HepG2 (cell line): Measurements from ENCODE around the gene OTOG. TPM values are rescaled to one million over a fixed set of nuclear protein-coding genes. Genes with fewer than 3 reads are reported as not detected.

Experiments used
- ATAC-seq: fragments of 200-7000 bp; cut with Tn5 transposase; 3 replicates; pipeline ENCODE4 v1.9.1; 2020; ENCODE audit warnings: mild to moderate bottlenecking, moderate library complexity
- BruUV-seq: library from RNA; stranded (reverse); fragments of 400-500 nt; replicated peaks from 2 replicates; lab custom pipeline; 2021; lab: Mats Ljungman, UMichigan
- CTCF ChIA-PET: fragments of 300-600 bp; formaldehyde crosslinking; extraction: SDS; loops from one replicate; lab custom pipeline; 2021; ENCODE audit warnings: low total read pairs, inconsistent platforms, low intra/inter-chr PET ratio; lab: Yijun Ruan, JAX
- POLR2A ChIA-PET: fragments of 350-600 bp; sonication (Branson Sonifier 250); formaldehyde crosslinking; loops from one replicate; lab custom pipeline; 2020; ENCODE audit warnings: antibody characterized with exemption, inconsistent platforms; lab: Yijun Ruan, JAX
- DNase-seq: peaks from one replicate; pipeline ENCODE4 v3.0.0-alpha.2; 2015; ENCODE audit warnings: low spot score
- FAIRE-seq: peaks from 3 replicates; lab custom pipeline; 2011; peaks lifted over from hg19 to GRCh38; lab: Jason Lieb, UNC
- H2AFZ ChIP-seq: one replicate; pipeline ENCODE4 v1.6.1; 2011; ENCODE audit warnings: low read length, inconsistent platforms
- H3K27ac ChIP-seq: fragments of 300-600 bp; 3 replicates; pipeline ENCODE4 v1.8.0; 2011; ENCODE audit warnings: mixed run types, mild to moderate bottlenecking, mixed read lengths, low read length, inconsistent platforms; ENCODE audit not compliant: insufficient read depth; ENCODE audit errors: extremely low read length
- H3K27me3 ChIP-seq, 2 experiments: fragments of 200-600 bp in 1 of 2; 2 replicates in 1 of 2; 3 replicates in 1 of 2; pipeline versions ENCODE4 v1.6.0 to v1.8.0; 2011; ENCODE audit warnings: low read length in 2 of 2, mild to moderate bottlenecking in 2 of 2, moderate library complexity in 2 of 2, inconsistent platforms in 1 of 2; ENCODE audit not compliant: insufficient read depth in 2 of 2, control insufficient read depth in 1 of 2
- H3K36me3 ChIP-seq, 2 experiments: fragments of 200-600 bp in 1 of 2; replicated peaks in 1 of 2; 2 replicates in 1 of 2; 3 replicates in 1 of 2; pipeline versions ENCODE4 v1.5.1 to v1.8.0; 2011; ENCODE audit warnings: low read length in 2 of 2, inconsistent platforms in 1 of 2; ENCODE audit not compliant: insufficient read depth in 2 of 2, control insufficient read depth in 1 of 2
- H3K4me1 ChIP-seq: 2 replicates; pipeline ENCODE4 v1.5.1; 2012; ENCODE audit warnings: low read length, inconsistent platforms; ENCODE audit not compliant: insufficient read depth
- H3K4me2 ChIP-seq: 2 replicates; pipeline ENCODE4 v1.6.0; 2011; ENCODE audit warnings: low read depth, low read length, inconsistent platforms
- H3K4me3 ChIP-seq, 3 experiments: fragments of 200-600 bp in 1 of 3; sonication (generic), shearing (Covaris generic) in 1 of 3; replicated peaks in 1 of 3; 2 replicates each; pipeline ENCODE4 v1.5.1; 2011 to 2016; ENCODE audit warnings: low read length in 3 of 3, inconsistent platforms in 2 of 3, low read depth in 2 of 3, mild to moderate bottlenecking in 2 of 3, control low read depth in 1 of 3, mixed read lengths in 1 of 3; ENCODE audit not compliant: insufficient read depth in 1 of 3
- H3K79me2 ChIP-seq: one replicate; pipeline ENCODE4 v1.6.1; 2011; ENCODE audit warnings: low read length, inconsistent platforms; ENCODE audit not compliant: insufficient read depth
- H3K9ac ChIP-seq: 2 replicates; pipeline ENCODE4 v1.6.0; 2011; ENCODE audit warnings: mild to moderate bottlenecking, low read depth, low read length, inconsistent platforms; ENCODE audit not compliant: insufficient read depth
- H3K9me3 ChIP-seq: 2 replicates; pipeline ENCODE4 v1.5.1; 2012; ENCODE audit warnings: mild to moderate bottlenecking, low read length
- H4K20me1 ChIP-seq: 2 replicates; pipeline ENCODE4 v1.6.0; 2011; ENCODE audit warnings: inconsistent platforms, mild to moderate bottlenecking, low read length, moderate library complexity; ENCODE audit not compliant: insufficient read depth
- ETV6 ChIP-seq: sonication (generic); formaldehyde crosslinking; conservative IDR thresholded peaks from 2 replicates; pipeline ENCODE4 v1.4.0; 2020; ENCODE audit warnings: missing genetic modification reagents
- HOXA3 ChIP-seq: sonication (generic); formaldehyde crosslinking; IDR thresholded peaks from 2 replicates; pipeline ENCODE4 v1.5.0; 2020; ENCODE audit warnings: missing genetic modification reagents
- HOXA7 ChIP-seq: sonication (generic); formaldehyde crosslinking; IDR thresholded peaks from 2 replicates; pipeline ENCODE4 v1.8.1; 2022; ENCODE audit warnings: mild to moderate bottlenecking, missing genetic modification reagents, moderate library complexity
- IRX3 ChIP-seq: sonication (generic); formaldehyde crosslinking; IDR thresholded peaks from 2 replicates; pipeline ENCODE4 v1.8.1; 2023; ENCODE audit warnings: mild to moderate bottlenecking, low read depth, missing genetic modification reagents, borderline replicate concordance
- ISL2 ChIP-seq: sonication (generic); formaldehyde crosslinking; IDR thresholded peaks from 2 replicates; pipeline ENCODE4 v1.5.0; 2020; ENCODE audit warnings: missing genetic modification reagents
- MAFK ChIP-seq, 2 experiments: IDR thresholded peaks in 1 of 2; conservative IDR thresholded peaks in 1 of 2; 2 replicates each; pipeline ENCODE4 v1.6.1; 2011; ENCODE audit warnings: improper control_type of control experiment in 2 of 2, low read length in 2 of 2
- MLXIP ChIP-seq: sonication (generic); formaldehyde crosslinking; IDR thresholded peaks from 2 replicates; pipeline ENCODE4 v1.9.0; 2021; ENCODE audit warnings: missing genetic modification reagents, borderline replicate concordance
- MZF1 ChIP-seq: sonication (generic); formaldehyde crosslinking; IDR thresholded peaks from 2 replicates; pipeline ENCODE4 v1.8.1; 2023; ENCODE audit warnings: mild to moderate bottlenecking, missing genetic modification reagents, borderline replicate concordance
- NFYB ChIP-seq: sonication (generic); formaldehyde crosslinking; IDR thresholded peaks from 2 replicates; pipeline ENCODE4 v1.4.0; 2020; ENCODE audit warnings: missing genetic modification reagents
- SKI ChIP-seq: fragments of 450-650 bp; IDR thresholded peaks from one replicate; pipeline ENCODE4 v1.6.1; 2018; ENCODE audit warnings: mild to moderate bottlenecking; ENCODE audit not compliant: partially characterized antibody
- TFAP4 ChIP-seq: sonication (generic); IDR thresholded peaks from 2 replicates; pipeline ENCODE4 v1.6.1; 2016; ENCODE audit warnings: low read depth, borderline replicate concordance
- WGBS: methylation state at CpG from one replicate; pipeline ENCODE4 v1.1.6; 2017; ENCODE audit warnings: low lambda C conversion rate; 5-methylcytosine and 5-hydroxymethylcytosine counted together
- in situ Hi-C: cut with HindIII; loops from 2 replicates; pipeline ENCODE4 v1.10.0; 2017; ENCODE audit warnings: low pct_unique_long_range_greater_than_20kb; ENCODE audit not compliant: extremely low pct_ligation_motif_present
- intact Hi-C: fragments of 100-400 bp; cut with micrococcal nuclease; formaldehyde crosslinking; loops from one replicate; pipeline ENCODE4 v1.10.0; 2022; ENCODE audit not compliant: unreplicated experiment
- polyA plus RNA-seq, 8 experiments: library from polyadenylated mRNA; depleted of rRNA in 3 of 8; stranded (reverse) in 7 of 8; unstranded in 1 of 8; fragments of >200 nt; fragmentation: Illumina TruSeq in 4 of 8; extraction: Trizol in 4 of 8; gene quantifications; 2 replicates each; pipeline versions ENCODE4 v1.2.1 to v1.2.3, GENCODE V29; 2011 to 2016; ENCODE audit warnings: low read depth in 4 of 8, missing spikeins in 1 of 8, mixed read lengths in 1 of 8; ENCODE audit not compliant: insufficient read depth in 1 of 8
- total RNA-seq, 5 experiments: library from RNA; depleted of rRNA; stranded (reverse); fragments of >200 nt; fragmentation: Illumina TruSeq; extraction: Trizol; gene quantifications; 2 replicates each; pipeline ENCODE4 v1.2.3, GENCODE V29; 2016; ENCODE audit warnings: low read depth in 1 of 5
- TF ChIP-seq, protein P1 (sequence below): IDR thresholded peaks from 2 replicates; pipeline ENCODE4 v1.6.1; 2016; ENCODE audit warnings: mild to moderate bottlenecking
- TF ChIP-seq, protein P2 (sequence below): sonication (generic); formaldehyde crosslinking; IDR thresholded peaks from 2 replicates; pipeline ENCODE4 v1.4.0; 2020; ENCODE audit warnings: missing genetic modification reagents, borderline replicate concordance

OTOG gene
- total and polyA plus RNA-seq, 2 of the 13 experiments (the other 11 are each of a cell fraction or from before 2014, with no cell fraction given), result not detected

DNA sequence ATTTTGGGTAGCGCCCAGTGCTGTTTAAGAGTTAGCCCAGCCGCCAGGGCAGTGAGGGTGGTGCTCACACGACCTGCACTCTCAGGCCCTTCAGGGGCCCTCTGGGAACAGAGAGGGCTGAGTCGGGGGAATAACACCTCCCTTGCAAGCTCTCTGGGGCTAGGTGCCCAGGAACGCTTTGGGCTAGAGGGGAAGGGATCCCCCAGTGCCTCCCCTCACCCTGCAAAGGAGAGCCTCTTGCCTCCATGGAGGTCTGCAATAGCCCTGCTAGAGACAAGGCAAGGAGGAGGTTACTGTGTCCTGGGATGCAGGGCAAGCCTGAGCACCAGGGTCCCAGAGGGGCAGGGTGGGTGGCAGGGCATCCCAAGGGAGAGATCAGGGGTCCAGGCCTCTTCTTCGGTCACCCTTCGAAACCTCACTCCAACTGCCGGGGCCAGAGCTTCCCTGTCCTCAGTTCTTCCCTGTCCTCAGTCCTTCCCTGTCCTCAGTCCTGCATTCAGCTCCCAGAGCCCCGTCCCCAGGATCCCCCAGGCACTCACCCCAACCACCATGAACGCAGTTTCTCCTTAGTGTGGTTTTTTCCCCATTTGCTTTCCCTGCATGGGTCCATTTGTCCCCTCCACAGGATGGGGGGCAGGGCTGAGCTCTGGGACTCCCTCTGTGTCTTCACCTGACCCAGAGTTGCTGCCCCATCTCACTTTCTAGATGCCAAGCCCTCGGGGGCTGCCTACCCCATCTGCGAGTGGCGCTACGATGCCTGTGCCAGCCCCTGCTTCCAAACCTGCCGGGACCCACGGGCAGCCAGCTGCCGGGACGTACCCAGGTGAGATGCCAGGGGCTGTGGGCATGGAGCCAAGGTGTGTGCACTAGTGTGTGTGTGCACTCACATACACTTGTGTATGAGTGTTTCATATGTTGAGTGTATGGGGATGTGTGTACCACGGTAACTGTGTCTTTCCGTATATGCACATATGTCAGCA lies 60.8 kb downstream of the OTOG start:
- BruUV-seq, result no TSS peak
- Histone ChIP-seq H3K4me3 (no peak overlapping the region), H4K20me1 (no peaks in the 10 kb centered on the region), H3K27ac (no peak overlapping the region), H3K9me3 (no peaks in the 10 kb centered on the region), H3K9ac (no peak overlapping the region), H3K4me1 (no peaks in the 10 kb centered on the region), H3K4me2 (no peak overlapping the region), H2AFZ (no peak overlapping the region), H3K36me3 (no peaks in the 10 kb centered on the region), H3K79me2 (no peaks in the 10 kb centered on the region), H3K27me3 (peaks cover 8 to 30% of the 10 kb centered on the region in 2 experiments; a peak in 4 of 5 replicates)
- no peak for FAIRE-seq
- WGBS, result 32% methylated on average over 16 of the region's 20 CpGs
- intact Hi-C loops, result no loop called here
- DNase-seq, result no peak
- ChIA-PET POLR2A (no interaction called here), CTCF (no interaction called here)
- no peak for ATAC-seq
- in situ Hi-C loops, result loop anchor here (10.0 kb wide), 1 partner anchor 367 kb away; no protein-coding TSS in a partner anchor
- no peak for TF ChIP-seq HOXA7 (CRISPR knock-in tag)
- no peak for TF ChIP-seq MLXIP
- TF ChIP-seq, protein P1, sequence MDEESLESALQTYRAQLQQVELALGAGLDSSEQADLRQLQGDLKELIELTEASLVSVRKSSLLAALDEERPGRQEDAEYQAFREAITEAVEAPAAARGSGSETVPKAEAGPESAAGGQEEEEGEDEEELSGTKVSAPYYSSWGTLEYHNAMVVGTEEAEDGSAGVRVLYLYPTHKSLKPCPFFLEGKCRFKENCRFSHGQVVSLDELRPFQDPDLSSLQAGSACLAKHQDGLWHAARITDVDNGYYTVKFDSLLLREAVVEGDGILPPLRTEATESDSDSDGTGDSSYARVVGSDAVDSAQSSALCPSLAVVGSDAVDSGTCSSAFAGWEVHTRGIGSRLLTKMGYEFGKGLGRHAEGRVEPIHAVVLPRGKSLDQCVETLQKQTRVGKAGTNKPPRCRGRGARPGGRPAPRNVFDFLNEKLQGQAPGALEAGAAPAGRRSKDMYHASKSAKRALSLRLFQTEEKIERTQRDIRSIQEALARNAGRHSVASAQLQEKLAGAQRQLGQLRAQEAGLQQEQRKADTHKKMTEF (CRISPR knock-in tag), result no peak
- no peak for TF ChIP-seq IRX3 (CRISPR knock-in tag)
- no peak for TF ChIP-seq MAFK (conservative IDR thresholded peaks at IDR 0.05 in 1 of 2, IDR thresholded peaks at IDR 0.05 in 1 of 2; ENCODE audit: low read length in 2 of 2)
- no peak for TF ChIP-seq TFAP4
- no peak for TF ChIP-seq HOXA3 (CRISPR knock-in tag)
- no peak for TF ChIP-seq NFYB (CRISPR knock-in tag)
- TF ChIP-seq MZF1, result no peak
- no peak for TF ChIP-seq ISL2 (CRISPR knock-in tag)
- no peak for TF ChIP-seq ETV6 (CRISPR knock-in tag)
- no peak for TF ChIP-seq SKI
- TF ChIP-seq, protein P2, sequence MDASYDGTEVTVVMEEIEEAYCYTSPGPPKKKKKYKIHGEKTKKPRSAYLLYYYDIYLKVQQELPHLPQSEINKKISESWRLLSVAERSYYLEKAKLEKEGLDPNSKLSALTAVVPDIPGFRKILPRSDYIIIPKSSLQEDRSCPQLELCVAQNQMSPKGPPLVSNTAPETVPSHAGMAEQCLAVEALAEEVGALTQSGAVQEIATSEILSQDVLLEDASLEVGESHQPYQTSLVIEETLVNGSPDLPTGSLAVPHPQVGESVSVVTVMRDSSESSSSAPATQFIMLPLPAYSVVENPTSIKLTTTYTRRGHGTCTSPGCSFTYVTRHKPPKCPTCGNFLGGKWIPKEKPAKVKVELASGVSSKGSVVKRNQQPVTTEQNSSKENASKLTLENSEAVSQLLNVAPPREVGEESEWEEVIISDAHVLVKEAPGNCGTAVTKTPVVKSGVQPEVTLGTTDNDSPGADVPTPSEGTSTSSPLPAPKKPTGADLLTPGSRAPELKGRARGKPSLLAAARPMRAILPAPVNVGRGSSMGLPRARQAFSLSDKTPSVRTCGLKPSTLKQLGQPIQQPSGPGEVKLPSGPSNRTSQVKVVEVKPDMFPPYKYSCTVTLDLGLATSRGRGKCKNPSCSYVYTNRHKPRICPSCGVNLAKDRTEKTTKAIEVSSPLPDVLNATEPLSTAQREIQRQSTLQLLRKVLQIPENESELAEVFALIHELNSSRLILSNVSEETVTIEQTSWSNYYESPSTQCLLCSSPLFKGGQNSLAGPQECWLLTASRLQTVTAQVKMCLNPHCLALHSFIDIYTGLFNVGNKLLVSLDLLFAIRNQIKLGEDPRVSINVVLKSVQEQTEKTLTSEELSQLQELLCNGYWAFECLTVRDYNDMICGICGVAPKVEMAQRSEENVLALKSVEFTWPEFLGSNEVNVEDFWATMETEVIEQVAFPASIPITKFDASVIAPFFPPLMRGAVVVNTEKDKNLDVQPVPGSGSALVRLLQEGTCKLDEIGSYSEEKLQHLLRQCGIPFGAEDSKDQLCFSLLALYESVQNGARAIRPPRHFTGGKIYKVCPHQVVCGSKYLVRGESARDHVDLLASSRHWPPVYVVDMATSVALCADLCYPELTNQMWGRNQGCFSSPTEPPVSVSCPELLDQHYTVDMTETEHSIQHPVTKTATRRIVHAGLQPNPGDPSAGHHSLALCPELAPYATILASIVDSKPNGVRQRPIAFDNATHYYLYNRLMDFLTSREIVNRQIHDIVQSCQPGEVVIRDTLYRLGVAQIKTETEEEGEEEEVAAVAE (CRISPR knock-in tag), result no peak
